Stomach smooth muscle (tissue), 2 donors: ENCODE data around the gene KAT2B.

Experiments used
- H3K27ac ChIP-seq: one replicate; pipeline ENCODE4 v1.7.0; 2013; ENCODE audit warnings: mild to moderate bottlenecking, low read length, inconsistent platforms
- H3K27me3 ChIP-seq, 2 donors: one replicate each; pipeline ENCODE4 v1.7.0; 2013; ENCODE audit warnings: low read length in 2 of 2; ENCODE audit not compliant: insufficient read depth in 2 of 2, control insufficient read depth in 1 of 2
- H3K36me3 ChIP-seq, 2 donors: one replicate each; pipeline ENCODE4 v1.7.0; 2013; ENCODE audit warnings: low read length in 2 of 2; ENCODE audit not compliant: control insufficient read depth in 2 of 2, insufficient read depth in 2 of 2
- H3K4me1 ChIP-seq: one replicate; pipeline ENCODE4 v1.7.0; 2013; ENCODE audit warnings: low read length; ENCODE audit not compliant: control insufficient read depth, insufficient read depth
- H3K4me3 ChIP-seq, 2 donors: one replicate each; pipeline ENCODE4 v1.7.0; 2013; ENCODE audit warnings: low read length in 2 of 2
- H3K9ac ChIP-seq, 2 donors: one replicate each; pipeline ENCODE4 v1.7.0; 2013; ENCODE audit warnings: low read length in 2 of 2, mild to moderate bottlenecking in 1 of 2
- H3K9me3 ChIP-seq, 2 donors: one replicate each; pipeline ENCODE4 v1.7.0; 2013; ENCODE audit warnings: low read length in 2 of 2; ENCODE audit not compliant: control insufficient read depth in 2 of 2
- donor health status: healthy.
- donor health status: Pancreatic carcinoma.

KAT2B gene

GRCh38 chr3:20145874-20146273 is 105.6 kb downstream of the KAT2B start:
- no peak overlapping the region for H3K9ac ChIP-seq
- peaks cover 10 to 13% of the 10 kb centered on the region in 2 donors for H3K36me3 ChIP-seq
- no peak overlapping the region for H3K4me3 ChIP-seq
- no peaks in the 10 kb centered on the region for H3K9me3 ChIP-seq
- no peaks in the 10 kb centered on the region for H3K27me3 ChIP-seq
- H3K27ac ChIP-seq, result no peak overlapping the region
- H3K4me1 ChIP-seq, result no peaks in the 10 kb centered on the region

- H3K27me3 ChIP-seq, result no peaks in the 10 kb centered on the region
- no peaks in the 10 kb centered on the region for H3K4me1 ChIP-seq
- H3K36me3 ChIP-seq, result peaks cover 10 to 13% of the 10 kb centered on the region in 2 donors
- H3K9me3 ChIP-seq, result no peaks in the 10 kb centered on the region
- no peak overlapping the region for H3K4me3 ChIP-seq
- H3K9ac ChIP-seq, result no peak overlapping the region
- H3K27ac ChIP-seq, result no peak overlapping the region
These were observed 106.1 kb downstream of the KAT2B start for GRCh38 chr3:20146301-20146700.

- H3K9ac ChIP-seq, result peak overlapping the region in 1 of 2 donors; percentile 11
- no peak overlapping the region for H3K4me3 ChIP-seq
- peaks cover 10 to 13% of the 10 kb centered on the region in 2 donors for H3K36me3 ChIP-seq
- H3K27me3 ChIP-seq, result no peaks in the 10 kb centered on the region
- peak overlapping the region; percentile 18 for H3K27ac ChIP-seq
- H3K4me1 ChIP-seq, result no peaks in the 10 kb centered on the region
- no peaks in the 10 kb centered on the region for H3K9me3 ChIP-seq
These were observed 107.1 kb downstream of the KAT2B start for GRCh38 chr3:20147361-20147760.

GRCh38 chr3:20148466-20148865 is 108.2 kb downstream of the KAT2B start:
- no peak overlapping the region for H3K9ac ChIP-seq
- H3K27me3 ChIP-seq, result no peaks in the 10 kb centered on the region
- H3K4me3 ChIP-seq, result no peak overlapping the region
- H3K36me3 ChIP-seq, result peaks cover 9 to 13% of the 10 kb centered on the region in 2 donors
- no peak overlapping the region for H3K27ac ChIP-seq
- H3K4me1 ChIP-seq, result no peaks in the 10 kb centered on the region
- no peaks in the 10 kb centered on the region for H3K9me3 ChIP-seq

- Histone ChIP-seq H3K9ac (no peak overlapping the region), H3K4me3 (no peak overlapping the region), H3K27ac (no peak overlapping the region), H3K9me3 (no peaks in the 10 kb centered on the region), H3K36me3 (peaks cover 0 to 5% of the 10 kb centered on the region in 2 donors), H3K4me1 (no peaks in the 10 kb centered on the region), H3K27me3 (no peaks in the 10 kb centered on the region)
These were observed 113.8 kb downstream of the KAT2B start for GRCh38 chr3:20154078-20154477.

- Histone ChIP-seq H3K9ac (no peak overlapping the region), H3K27me3 (no peaks in the 10 kb centered on the region), H3K36me3 (peaks cover 0 to 2% of the 10 kb centered on the region in 2 donors), H3K4me3 (no peak overlapping the region), H3K9me3 (no peaks in the 10 kb centered on the region), H3K27ac (no peak overlapping the region), H3K4me1 (no peaks in the 10 kb centered on the region)
These were observed 114.7 kb downstream of the KAT2B start for GRCh38 chr3:20154928-20155327.

GRCh38 chr3:20160230-20160629 is 120.0 kb downstream of the KAT2B start:
- Histone ChIP-seq H3K4me3 (no peak overlapping the region), H3K4me1 (no peaks in the 10 kb centered on the region), H3K27ac (no peak overlapping the region), H3K36me3 (no peaks in the 10 kb centered on the region), H3K27me3 (peaks cover 0 to 11% of the 10 kb centered on the region in 2 donors), H3K9me3 (no peaks in the 10 kb centered on the region), H3K9ac (no peak overlapping the region)

- H3K36me3 ChIP-seq, result no peaks in the 10 kb centered on the region
- H3K4me3 ChIP-seq, result no peak overlapping the region
- no peaks in the 10 kb centered on the region for H3K4me1 ChIP-seq
- H3K9ac ChIP-seq, result no peak overlapping the region
- no peaks in the 10 kb centered on the region for H3K9me3 ChIP-seq
- H3K27me3 ChIP-seq, result peaks cover 0 to 12% of the 10 kb centered on the region in 2 donors
- H3K27ac ChIP-seq, result no peak overlapping the region
These were observed 121.5 kb downstream of the KAT2B start for GRCh38 chr3:20161714-20162113.

- H3K27me3 ChIP-seq, result no peaks in the 10 kb centered on the region
- H3K9me3 ChIP-seq, result no peaks in the 10 kb centered on the region
- H3K4me3 ChIP-seq, result no peak overlapping the region
- no peaks in the 10 kb centered on the region for H3K4me1 ChIP-seq
- H3K9ac ChIP-seq, result no peak overlapping the region
- H3K36me3 ChIP-seq, result no peaks in the 10 kb centered on the region
- H3K27ac ChIP-seq, result no peak overlapping the region
These were observed 133.7 kb downstream of the KAT2B start for GRCh38 chr3:20173844-20174410.

- Histone ChIP-seq H3K9me3 (no peaks in the 10 kb centered on the region), H3K36me3 (no peaks in the 10 kb centered on the region), H3K9ac (no peak overlapping the region), H3K27me3 (no peaks in the 10 kb centered on the region), H3K4me1 (peaks cover 7% of the 10 kb centered on the region), H3K27ac (no peak overlapping the region), H3K4me3 (no peak overlapping the region)
These were observed 141.0 kb downstream of the KAT2B start for GRCh38 chr3:20181276-20181675.

- Histone ChIP-seq H3K27me3 (no peaks in the 10 kb centered on the region), H3K36me3 (no peaks in the 10 kb centered on the region), H3K4me3 (no peak overlapping the region), H3K9ac (no peak overlapping the region), H3K4me1 (peaks cover 11% of the 10 kb centered on the region), H3K9me3 (no peaks in the 10 kb centered on the region), H3K27ac (no peak overlapping the region)
These were observed 142.0 kb downstream of the KAT2B start for GRCh38 chr3:20182206-20182605.
